Heart right ventricle (tissue), 16 donors: Measurements from ENCODE around the gene SPACA6. TPM values are rescaled to one million over a fixed set of nuclear protein-coding genes. Genes with fewer than 3 reads are reported as not detected.

Experiments
- ATAC-seq, 8 donors: fragments of 200-7000 bp; cut with Tn5 transposase; one replicate each; pipeline ENCODE4 v1.9.1; 2020; ENCODE audit warnings: mild to moderate bottlenecking in 8 of 8, moderate library complexity in 8 of 8, moderate number of reproducible peaks in 1 of 8
- DNase-seq, 2 donors: peaks; one replicate each; pipeline ENCODE4 v3.0.0-alpha.2; 2020
- H3K27ac ChIP-seq, 10 donors: fragments of 200-600 bp; sonication (generic) in 2 of 10; one replicate each; pipeline versions ENCODE4 v1.5.0 to v1.8.0; 2020 to 2022; ENCODE audit warnings: mild to moderate bottlenecking in 3 of 10
- H3K27me3 ChIP-seq, 7 donors: fragments of 200-600 bp; one replicate each; pipeline ENCODE4 v1.8.0; 2021 to 2022; ENCODE audit warnings: mild to moderate bottlenecking in 2 of 7
- H3K36me3 ChIP-seq, 9 donors: fragments of 200-600 bp; sonication (generic) in 1 of 9; one replicate each; pipeline versions ENCODE4 v1.5.0 to v1.8.0; 2020 to 2022; ENCODE audit warnings: mild to moderate bottlenecking in 2 of 9
- H3K4me1 ChIP-seq, 9 donors: fragments of 200-600 bp; sonication (generic) in 1 of 9; one replicate each; pipeline versions ENCODE4 v1.5.0 to v1.8.0; 2020 to 2022; ENCODE audit warnings: mild to moderate bottlenecking in 4 of 9
- H3K4me3 ChIP-seq, 10 donors: fragments of 200-600 bp; sonication (generic) in 2 of 10; one replicate each; pipeline versions ENCODE4 v1.5.0 to v1.8.0; 2020 to 2022; ENCODE audit warnings: mild to moderate bottlenecking in 7 of 10, moderate library complexity in 2 of 10
- H3K9me3 ChIP-seq, 11 donors: fragments of 200-600 bp in 10 of 11; sonication (generic) in 2 of 11; one replicate each; pipeline versions ENCODE4 v1.5.0 to v1.8.0; 2013 to 2022; ENCODE audit warnings: mild to moderate bottlenecking in 2 of 11, control low read depth in 1 of 11, moderate library complexity in 1 of 11
- WGBS, 2 donors: extraction: QIAGEN DNeasy Blood & Tissue Kit; methylation state at CpG; one replicate each; pipeline ENCODE4 v1.1.7; 2013; ENCODE audit warnings: inconsistent platforms in 1 of 2; 5-methylcytosine and 5-hydroxymethylcytosine counted together
- intact Hi-C, 10 donors: fragments of 100-400 bp; cut with DNase I; formaldehyde crosslinking; loops; one replicate each; pipeline versions ENCODE4 v1.11.1 to v1.14.2; 2022
- polyA plus RNA-seq, 2 donors: library from polyadenylated mRNA; stranded (reverse); fragments of 200-250 nt; gene quantifications; one replicate each; pipeline ENCODE4 v1.2.3, GENCODE V29; 2013
- total RNA-seq, 10 donors: library from RNA; stranded (reverse); fragmentation: NEBNext Ultra II Directional in 3 of 10; extraction: Animal tissue kit (Norgen Biotek cat#: 25700) in 3 of 10; gene quantifications; one replicate each; pipeline versions ENCODE4 v1.2.1 to v1.2.4, GENCODE V29; 2021 to 2023
- TF ChIP-seq, protein P1 (sequence below), 9 donors: fragments of 200-600 bp; sonication (generic) in 2 of 9; IDR thresholded peaks; one replicate each; pipeline versions ENCODE4 v1.5.0 to v1.8.0; 2021 to 2022; ENCODE audit warnings: antibody characterized with exemption in 9 of 9, mild to moderate bottlenecking in 5 of 9, moderate library complexity in 1 of 9
- donor health status: Arrhythmogenic right ventricular cardiomyopathy.
- donor health status: ischemic (EF 13 %, LVEDD 7.1; RV severe dilation, severe dysfunction).
- donor health status: healthy with polysubstance abuse.
- donor health status: DM: no; HTN: yes; CAD: no.
- donor health status: DM: no; HTN: no; CAD: no.
- donor health status: ischemic (EF 25% LVEDD 6.9; RV normal size, moderate dysfunction).
- donor health status: ischemic (EF 25% LVEDD 5.7; RV mildly dilated, moderate dysfunction).
- donor health status: healthy.
- donor health status: DM: yes; HTN: yes; CAD: no.
- donor health status: Ischemic cardiomyopathy.
- donor health status: ischemic (EF 35%, LVEDD 5.7; RV mildly dilated, moderate dysfunction).
- donor health status: nonischemic (EF 11% LVEDD 7.7; RV severe dilation, severe dysfunction).
- donor health status: DM: yes; HTN: yes; CAD: no.
- donor health status: PGD.
- donor health status: ischemic (EF 29% LVEDD 5.4; RV normal size, mild dysfunction).
- donor health status: nonischemic (EF 23%, LVEDD 6.1; RV moderate dilation, normal function).

The SPACA6 gene
- total and polyA plus RNA-seq, 12 donors = 6.4 to 45.1 (median 10.1) TPM

DNA sequence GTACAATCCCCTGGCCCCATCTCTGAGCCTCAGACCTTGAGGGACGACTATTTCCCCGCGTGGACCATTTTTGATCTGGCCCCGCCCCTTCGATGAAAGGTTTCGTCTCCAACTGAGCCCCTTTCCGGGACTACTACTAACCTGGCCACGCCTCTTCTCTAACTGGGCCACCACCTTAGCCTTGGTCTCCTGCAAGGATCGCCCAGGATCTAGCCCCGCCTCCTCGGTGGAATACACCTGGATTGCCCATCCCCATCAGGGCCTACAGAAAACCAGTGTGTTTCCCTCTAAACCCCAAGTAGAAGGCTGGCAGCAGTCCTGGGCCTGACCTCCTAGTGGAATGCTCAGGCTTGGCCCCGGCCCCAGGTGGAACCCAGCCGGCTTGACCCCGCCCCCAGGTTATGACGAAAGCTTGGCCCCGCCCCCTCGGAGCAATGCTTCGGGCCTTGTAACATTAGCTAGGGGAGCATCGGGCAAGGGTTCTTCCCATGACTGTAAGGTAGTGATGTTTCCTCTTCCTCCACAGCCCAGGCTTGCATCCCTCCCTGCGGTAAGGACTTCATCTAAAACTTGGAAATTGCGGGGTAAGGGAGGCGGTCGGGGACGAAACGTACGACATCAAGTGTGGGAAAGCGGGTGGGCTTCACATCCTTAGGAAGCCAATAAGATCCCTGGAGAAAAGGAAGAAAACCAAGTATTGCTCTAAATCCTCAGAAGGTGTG, 9.1 kb downstream of the SPACA6 start:
- 39 to 47% methylated on average over 27 of the region's 27 CpGs for WGBS, 2 donors
- ATAC-seq (peak in 6 of 8 donors; percentile 3 to 38 (median 35)), DNase-seq (peak; percentile 67 to 82)
- Histone ChIP-seq H3K4me3 (peak overlapping the region in 1 of 10 donors; percentile 65), H3K27me3 (peaks cover 0 to 11% (median 0%) of the 10 kb centered on the region in 7 donors), H3K9me3 (no peaks in the 10 kb centered on the region), H3K4me1 (peaks cover 0 to 37% (median 28%) of the 10 kb centered on the region in 9 donors), H3K27ac (peak overlapping the region in 7 of 10 donors; percentile 5 to 97 (median 41)), H3K36me3 (peaks cover 0 to 72% (median 20%) of the 10 kb centered on the region in 9 donors)
- intact Hi-C loops = loop anchor here in 1 of 10 donors (10.0 kb wide), 1 partner anchor 103 kb away; no protein-coding TSS in a partner anchor
- TF ChIP-seq, protein P1, sequence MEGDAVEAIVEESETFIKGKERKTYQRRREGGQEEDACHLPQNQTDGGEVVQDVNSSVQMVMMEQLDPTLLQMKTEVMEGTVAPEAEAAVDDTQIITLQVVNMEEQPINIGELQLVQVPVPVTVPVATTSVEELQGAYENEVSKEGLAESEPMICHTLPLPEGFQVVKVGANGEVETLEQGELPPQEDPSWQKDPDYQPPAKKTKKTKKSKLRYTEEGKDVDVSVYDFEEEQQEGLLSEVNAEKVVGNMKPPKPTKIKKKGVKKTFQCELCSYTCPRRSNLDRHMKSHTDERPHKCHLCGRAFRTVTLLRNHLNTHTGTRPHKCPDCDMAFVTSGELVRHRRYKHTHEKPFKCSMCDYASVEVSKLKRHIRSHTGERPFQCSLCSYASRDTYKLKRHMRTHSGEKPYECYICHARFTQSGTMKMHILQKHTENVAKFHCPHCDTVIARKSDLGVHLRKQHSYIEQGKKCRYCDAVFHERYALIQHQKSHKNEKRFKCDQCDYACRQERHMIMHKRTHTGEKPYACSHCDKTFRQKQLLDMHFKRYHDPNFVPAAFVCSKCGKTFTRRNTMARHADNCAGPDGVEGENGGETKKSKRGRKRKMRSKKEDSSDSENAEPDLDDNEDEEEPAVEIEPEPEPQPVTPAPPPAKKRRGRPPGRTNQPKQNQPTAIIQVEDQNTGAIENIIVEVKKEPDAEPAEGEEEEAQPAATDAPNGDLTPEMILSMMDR (IDR thresholded peaks at IDR 0.05) = no peak

DNA sequence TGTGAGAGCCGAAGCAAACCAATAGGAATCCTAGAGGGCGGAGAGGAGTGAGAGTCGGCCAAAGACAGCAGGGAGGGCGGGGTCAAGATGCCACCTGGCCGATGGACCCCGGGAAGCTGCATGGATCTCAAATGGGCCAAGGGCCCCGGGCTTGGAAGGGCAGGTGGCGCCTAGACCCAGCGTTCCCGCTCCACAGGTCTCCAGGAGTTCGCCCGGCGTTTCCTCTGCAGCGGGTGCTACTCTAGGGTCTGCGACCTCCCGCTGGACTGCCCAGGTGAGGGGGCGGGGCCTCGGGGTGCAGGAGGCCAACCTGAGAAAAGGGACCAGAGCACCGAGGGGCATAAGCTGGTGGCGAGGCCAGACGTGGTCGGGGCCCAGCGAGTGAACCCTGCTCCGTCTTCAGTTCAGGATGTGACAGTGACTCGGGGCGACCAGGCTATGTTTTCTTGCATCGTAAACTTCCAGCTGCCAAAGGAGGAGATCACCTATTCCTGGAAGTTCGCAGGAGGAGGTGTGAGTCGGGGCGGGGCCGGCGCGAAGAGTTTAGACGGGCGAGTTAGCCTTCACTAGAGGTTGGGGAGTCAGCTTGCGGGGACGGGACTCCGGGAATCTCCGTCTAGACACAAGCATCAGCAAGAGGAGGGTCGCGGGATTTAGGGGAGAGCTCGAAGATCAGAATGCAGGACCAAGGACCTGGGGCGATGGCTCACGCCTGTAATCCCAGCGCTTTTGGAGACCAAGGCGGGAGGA, 9.9 kb downstream of the SPACA6 start:
- WGBS, 2 donors = 52 to 61% methylated on average over 44 to 46 of the region's 46 CpGs
- H3K4me3 ChIP-seq = peak overlapping the region in 8 of 10 donors; percentile 41 to 78 (median 64)
- peaks cover 0 to 37% (median 28%) of the 10 kb centered on the region in 9 donors for H3K4me1 ChIP-seq
- TF ChIP-seq, protein P1 (IDR thresholded peaks at IDR 0.05) = no peak
- no peaks in the 10 kb centered on the region for H3K9me3 ChIP-seq
- peaks cover 0 to 11% (median 0%) of the 10 kb centered on the region in 7 donors for H3K27me3 ChIP-seq
- peak in 4 of 8 donors; percentile 0 to 12 (median 2) for ATAC-seq
- H3K36me3 ChIP-seq = peaks cover 0 to 72% (median 17%) of the 10 kb centered on the region in 9 donors
- peak; percentile 33 to 34 for DNase-seq
- intact Hi-C loops = loop anchor here in 1 of 10 donors (10.0 kb wide), 1 partner anchor 102 kb away; no protein-coding TSS in a partner anchor
- H3K27ac ChIP-seq = peak overlapping the region in 9 of 10 donors; percentile 76 to 97 (median 90)

DNA sequence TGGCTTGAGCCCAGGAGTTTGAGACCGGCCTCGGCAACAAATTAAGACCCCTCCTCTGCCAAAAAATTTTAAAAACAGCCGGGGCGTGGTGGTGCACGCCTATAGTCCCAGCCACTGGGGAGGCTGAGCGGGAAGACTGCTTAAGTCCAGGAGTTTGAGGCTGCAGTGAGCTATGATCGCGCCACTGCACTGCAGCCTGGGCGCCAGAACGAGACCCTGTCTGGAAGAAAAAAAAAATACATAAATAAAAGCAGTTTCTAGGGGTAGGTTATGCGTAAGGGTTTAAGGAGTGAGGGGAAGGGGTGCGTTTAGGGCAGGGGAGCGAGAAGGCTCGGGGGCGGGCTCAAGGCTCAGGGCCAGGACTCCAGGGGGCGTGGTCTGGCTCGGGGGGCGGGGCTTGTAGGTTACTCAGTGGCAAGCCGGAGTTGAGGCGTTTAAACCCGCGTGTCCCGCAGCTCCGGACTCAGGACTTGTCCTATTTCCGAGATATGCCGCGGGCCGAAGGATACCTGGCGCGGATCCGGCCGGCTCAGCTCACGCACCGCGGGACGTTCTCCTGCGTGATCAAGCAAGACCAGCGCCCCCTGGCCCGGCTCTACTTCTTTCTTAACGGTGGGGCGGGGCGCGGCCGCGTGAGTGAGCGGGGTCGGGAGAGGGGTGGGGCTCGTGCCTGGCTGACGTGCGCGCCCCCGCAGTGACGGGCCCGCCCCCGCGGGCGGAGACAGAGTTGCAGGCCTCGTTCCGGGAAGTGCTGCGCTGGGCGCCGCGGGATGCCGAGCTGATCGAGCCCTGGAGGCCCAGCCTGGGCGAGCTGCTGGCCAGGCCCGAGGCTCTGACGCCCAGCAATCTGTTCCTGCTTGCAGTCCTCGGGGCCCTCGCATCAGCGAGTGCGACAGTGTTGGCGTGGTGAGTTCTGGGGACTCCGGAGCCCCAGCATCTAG, 10.7 kb downstream of the SPACA6 start:
- WGBS, 2 donors = 4% methylated on average over 74 of the region's 74 CpGs

More for the DNA sequence above, 10.7 kb downstream of the SPACA6 start:
- Histone ChIP-seq H3K4me3 (peak overlapping the region; percentile 23 to 78 (median 60)), H3K4me1 (peaks cover 0 to 37% (median 28%) of the 10 kb centered on the region in 9 donors), H3K9me3 (no peaks in the 10 kb centered on the region), H3K36me3 (peaks cover 0 to 65% (median 17%) of the 10 kb centered on the region in 9 donors), H3K27me3 (peaks cover 0 to 11% (median 0%) of the 10 kb centered on the region in 7 donors), H3K27ac (peak overlapping the region; percentile 56 to 97 (median 90))
- DNase-seq (peak; percentile 97), ATAC-seq (peak; percentile 95 to 97 (median 96))
- intact Hi-C loops = loop anchor here in 1 of 10 donors (10.0 kb wide), 1 partner anchor 101 kb away; no protein-coding TSS in a partner anchor
- TF ChIP-seq, protein P1 (IDR thresholded peaks at IDR 0.05) = peak in 8 of 9 donors; percentile 10 to 77 (median 52)
